Right kidney (tissue), 1 donor: Measurements from ENCODE around the gene SYN1.

Experiments used
- DNase-seq: peaks from one replicate; pipeline ENCODE4 v3.0.0-alpha.2; 2016

The SYN1 gene

DNA sequence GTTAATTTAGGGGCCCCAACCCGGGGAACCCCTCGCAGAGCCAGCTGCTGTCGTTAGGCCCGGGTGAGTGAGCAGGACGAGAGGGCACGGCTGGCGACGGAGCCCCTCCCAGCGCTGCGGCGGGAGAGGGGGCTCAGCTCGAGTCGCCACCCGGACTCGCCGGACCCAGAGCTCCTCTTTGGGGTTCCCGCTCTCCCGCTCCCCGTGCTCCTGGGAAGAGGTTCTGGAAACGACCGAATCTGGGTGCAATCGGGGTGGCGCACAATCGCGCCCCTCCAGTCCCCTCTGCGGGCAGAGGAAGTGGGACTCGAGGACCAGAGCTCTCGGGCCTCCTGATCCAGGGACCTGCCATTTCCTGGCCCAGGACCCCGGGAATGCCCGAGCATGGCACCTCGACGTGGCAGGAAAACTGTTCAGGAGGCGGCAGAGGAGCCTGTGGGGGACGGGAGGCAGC lies 95.9 kb downstream of the SYN1 start:
- DNase-seq = peak; percentile 63

DNA sequence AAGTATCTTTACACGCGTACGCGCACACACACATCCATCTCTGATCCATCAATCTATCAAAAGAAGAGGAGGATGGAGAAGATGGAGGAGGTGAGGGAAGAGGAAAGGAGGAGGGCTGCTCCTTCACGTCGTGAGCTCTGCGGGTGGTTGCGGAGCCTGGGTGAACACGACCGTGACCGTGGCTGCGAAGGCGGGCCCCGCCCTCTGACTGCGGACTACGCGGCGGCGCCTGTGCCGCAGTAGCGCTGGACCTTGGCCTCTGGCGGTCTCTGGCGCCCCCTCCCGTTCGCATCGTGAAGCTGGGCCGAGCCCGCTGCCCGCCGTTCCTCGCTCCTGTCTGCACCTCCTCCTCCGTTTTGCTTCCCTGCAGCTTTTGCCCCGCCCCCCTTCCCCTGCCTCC lies 96.4 kb downstream of the SYN1 start:
- no peak for DNase-seq
